GM19395 (cell line): ENCODE measurements around the gene INS.

Experiments used
- ATAC-seq: cut with Tn5 transposase; IDR thresholded peaks from one replicate; pipeline ENCODE4 v1.9.1; 2021; ENCODE audit warnings: mild to moderate bottlenecking, moderate library complexity; ENCODE audit not compliant: unreplicated experiment

The INS gene

DNA sequence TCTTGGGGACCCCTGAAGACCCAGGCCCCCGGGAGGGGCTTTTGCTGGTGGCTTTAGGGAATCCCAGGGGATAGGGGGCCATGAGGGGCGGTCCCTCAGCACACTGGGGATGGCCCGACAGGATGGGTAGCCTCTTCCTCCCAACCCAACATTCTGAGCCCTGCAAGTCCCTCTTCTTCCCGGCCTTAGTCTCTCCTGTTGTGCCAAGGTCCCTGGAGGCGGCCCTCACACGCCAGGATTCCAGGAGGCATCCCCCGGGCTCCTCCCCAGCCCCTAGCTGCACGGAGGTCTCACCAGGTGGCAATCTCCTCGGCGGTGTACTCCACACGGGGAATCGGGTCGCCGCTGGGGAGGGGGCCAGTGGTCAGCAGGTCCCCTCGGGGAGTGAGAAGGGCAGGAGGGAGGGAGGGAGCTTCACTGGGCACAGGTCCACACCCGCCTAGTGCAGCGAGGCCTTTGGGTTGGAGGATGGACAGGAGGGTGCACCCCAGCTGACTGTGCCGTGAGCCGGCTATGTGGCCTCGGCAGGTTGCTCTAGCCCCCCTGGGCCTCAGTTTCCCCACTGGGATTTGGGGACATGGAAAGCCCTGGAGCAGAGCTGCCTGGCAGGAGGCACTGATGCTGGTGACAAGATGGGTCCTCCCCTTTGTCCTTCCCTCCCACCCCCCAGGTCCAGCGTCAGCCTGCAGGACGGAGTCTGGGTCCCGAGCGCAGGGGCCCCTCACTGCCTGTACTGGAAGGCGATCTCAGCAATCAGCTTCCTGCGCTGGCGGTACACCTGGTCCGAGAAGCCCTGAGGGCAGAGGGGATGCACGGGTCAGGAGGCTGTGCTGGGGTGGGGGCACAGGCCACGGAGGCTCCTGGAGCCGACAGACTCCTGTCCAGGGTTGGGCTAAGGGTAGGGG lies 6.4 kb upstream of the INS start:
- no peak for ATAC-seq

DNA sequence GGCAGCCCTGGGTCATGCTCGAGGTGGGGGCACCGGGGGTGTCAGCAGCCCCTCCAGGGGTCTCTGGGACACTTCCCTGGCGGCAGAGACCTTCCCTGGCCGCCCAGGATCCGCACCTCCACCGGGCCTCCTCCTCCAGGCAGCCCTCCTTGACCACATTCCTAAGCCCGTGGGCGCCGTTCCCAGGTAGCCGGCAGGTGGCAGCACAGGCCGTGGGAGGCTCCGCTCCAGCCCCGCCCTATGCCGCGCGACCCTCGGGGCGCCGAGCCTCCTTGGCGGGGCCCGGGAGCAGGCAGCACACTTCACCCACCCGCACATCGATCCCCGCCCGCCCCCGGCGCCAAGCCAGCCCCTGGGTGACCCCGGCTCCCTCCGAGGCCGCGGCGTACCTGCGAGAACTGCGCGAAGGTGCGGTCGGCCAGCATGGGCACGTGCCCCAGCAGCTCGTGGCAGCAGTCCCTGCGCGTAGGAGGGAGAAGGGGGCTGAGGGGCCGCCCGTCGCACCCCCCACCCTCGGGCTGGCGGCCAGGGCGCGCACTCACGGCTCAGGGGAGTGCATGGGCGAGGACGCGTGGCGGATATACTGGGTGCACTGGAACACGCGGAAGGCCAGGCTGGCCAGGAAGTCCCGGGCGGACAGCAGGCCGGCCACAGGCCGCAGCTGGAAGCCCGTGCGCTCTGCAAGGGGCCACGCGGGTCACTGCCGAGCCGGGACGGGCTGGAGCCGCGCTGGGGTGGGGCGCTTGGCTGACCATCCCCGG lies 5.3 kb upstream of the INS start:
- ATAC-seq = no peak

DNA sequence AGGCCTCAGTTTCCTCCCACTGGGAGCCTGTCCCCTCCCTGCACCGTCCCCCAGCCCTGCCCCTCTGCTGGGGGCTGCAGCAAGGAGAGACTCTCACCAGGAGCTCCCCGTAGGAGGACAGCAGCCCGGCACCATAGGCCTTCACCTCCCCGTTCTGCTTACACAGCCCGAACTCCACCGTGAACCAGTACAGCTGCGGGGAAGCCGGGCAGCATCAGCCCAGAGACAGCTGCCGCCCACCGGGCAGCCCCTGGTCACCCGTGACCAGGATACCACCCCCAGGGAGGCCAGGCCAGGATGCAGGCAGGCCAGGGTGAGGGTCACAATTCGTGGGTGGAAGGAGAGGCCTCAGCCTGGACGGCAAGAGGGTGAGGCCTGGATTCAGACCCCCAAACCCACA lies 4.6 kb upstream of the INS start:
- no peak for ATAC-seq

DNA sequence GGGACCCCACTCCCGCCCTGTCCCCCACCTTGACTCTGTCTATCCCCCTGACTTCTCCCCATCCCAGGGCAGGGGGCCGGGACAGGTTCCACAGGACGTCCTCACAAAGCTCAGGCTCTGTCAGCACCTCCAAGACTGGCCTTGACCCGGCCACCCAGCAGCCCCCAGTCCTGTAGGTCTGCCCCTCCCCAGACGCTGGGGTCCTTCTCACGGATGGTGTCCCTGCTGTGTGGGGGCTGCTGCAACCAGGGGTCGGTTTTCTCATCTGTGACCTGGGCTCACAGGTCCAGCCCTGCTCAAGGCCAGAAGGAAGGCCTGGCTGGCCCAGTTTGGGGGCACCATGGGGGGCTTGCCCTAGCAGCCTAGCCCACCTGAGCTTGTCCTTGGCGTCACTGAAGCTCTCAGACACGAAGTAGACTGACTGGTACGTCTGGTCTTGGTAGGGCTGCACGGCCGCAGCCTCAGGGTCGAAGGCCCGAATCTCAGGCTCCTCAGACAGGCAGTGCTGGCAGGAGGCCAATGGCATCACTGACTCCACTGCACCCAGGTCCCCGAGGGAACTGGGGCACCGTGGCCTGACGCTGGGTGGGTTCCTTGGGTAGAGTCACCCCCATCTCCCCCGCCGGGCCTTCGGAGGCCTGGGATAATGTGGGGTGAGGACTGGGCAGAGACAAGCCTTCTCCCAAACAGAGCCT lies 4.0 kb upstream of the INS start:
- ATAC-seq = no peak

DNA sequence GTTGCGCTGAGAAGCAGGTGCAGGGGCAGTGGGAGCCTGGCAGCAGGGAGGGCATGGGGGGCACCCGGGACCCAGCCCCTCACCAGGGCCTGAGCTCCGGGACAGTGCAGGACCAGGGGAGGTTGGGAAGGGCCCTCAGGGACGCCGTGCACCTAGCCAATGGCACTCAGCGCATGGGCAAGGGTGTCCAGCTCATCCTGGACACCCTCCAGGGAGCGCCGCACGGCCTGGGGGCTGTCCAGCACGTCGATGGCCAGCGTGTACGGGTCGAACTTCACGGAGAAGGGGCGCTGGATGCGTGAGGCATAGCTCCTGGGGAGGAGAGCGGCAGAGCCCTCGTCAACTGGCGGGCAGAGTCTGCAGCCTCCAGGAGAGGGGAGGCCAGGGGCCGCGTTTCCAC lies 3.1 kb upstream of the INS start:
- ATAC-seq = no peak

DNA sequence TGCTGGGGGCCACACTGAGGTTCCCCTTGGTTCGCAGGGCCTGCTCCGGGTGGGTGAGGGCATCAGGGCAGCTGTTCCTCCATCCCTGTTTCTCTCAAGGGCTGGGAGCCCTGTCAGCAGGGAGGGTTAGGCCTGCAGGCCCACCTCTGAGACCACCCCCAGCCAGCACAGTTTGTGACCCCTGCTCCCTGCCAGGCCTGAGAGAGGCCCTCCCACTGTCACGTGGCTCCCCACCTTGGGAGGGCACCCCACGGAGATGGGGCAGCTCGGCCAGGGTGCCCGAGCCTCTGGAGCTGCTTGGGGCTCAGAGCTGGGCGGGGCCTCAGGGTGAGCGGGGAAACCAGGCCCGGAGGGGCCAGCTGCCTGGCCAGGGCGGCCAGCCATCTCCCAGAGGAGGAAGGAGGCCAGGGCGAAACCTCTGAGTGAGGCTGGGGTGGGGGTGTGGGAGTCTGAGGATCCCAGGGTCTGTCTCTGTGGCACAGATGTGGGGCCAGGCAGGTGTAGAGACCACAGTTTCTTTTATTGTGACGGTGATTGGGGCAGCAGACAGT lies 2.5 kb upstream of the INS start:
- ATAC-seq = no peak

DNA sequence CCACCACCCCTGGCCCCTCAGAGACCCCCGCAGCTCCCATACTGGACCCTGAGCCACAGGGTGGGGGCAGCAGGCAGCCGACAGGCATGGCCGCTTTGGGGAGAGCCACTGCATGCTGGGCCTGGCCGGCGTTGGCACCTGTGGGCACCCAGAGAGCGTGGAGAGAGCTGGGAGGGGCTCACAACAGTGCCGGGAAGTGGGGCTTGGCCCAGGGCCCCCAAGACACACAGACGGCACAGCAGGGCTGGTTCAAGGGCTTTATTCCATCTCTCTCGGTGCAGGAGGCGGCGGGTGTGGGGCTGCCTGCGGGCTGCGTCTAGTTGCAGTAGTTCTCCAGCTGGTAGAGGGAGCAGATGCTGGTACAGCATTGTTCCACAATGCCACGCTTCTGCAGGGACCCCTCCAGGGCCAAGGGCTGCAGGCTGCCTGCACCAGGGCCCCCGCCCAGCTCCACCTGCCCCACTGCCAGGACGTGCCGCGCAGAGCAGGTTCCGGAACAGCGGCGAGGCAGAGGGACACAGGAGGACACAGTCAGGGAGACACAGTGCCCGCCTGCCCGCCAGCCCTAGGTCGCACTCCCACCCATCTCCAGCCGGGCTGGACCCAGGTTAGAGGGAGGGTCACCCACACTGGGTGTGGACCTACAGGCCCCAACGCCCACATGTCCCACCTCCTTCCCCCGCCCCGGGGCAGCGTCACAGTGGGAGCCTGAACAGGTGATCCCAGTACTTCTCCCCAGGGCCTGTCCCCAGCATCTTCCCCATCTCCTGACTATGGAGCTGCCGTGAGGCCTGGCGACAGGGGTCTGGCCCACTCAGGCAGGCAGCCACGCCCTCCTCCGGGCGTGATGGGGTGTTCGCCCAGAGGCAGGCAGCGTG lies 1.2 kb downstream of the INS start:
- no peak for ATAC-seq

DNA sequence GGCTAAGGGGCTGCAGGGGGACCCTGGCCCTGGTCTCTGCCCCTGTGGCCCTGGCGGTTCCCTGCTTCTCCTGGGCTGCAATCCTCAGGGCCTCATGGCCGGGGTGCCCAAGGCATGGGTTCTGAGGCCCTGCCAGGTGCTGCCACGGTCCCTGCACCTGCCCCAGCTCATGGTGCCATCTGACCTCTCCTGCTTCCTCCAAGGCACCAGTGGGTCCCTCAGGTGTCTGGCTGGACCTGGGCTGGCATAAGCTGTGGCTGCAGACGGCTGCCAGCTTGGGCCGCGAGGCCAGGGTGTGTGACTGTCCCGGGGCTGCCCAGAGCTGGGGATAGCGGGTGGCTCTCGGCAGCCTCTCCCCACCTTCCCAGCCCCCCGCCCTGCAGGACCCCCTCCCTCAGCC lies 2.0 kb downstream of the INS start:
- no peak for ATAC-seq

DNA sequence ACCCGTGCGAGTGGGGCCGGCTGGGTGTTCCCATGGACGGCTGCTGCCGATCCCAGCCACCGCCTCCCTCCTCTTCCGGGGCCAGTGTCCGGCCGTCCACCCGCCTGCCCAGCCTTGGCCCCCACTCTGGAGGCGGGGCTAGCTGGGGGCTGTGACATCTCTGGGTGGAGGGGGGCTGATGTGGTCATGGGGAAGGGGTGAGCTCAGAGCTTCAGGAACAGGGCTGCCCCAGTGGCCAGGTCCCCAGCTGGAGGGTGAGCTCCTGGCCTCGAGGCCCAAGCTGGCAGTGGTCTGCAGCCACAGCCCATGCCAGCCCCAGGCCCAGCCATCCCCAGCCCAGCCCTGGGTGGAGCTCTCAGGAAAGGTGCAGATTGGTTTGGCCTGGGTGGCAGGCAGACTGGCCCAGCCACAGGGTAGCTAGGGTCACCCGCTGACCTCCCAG lies 2.7 kb downstream of the INS start:
- ATAC-seq = no peak

DNA sequence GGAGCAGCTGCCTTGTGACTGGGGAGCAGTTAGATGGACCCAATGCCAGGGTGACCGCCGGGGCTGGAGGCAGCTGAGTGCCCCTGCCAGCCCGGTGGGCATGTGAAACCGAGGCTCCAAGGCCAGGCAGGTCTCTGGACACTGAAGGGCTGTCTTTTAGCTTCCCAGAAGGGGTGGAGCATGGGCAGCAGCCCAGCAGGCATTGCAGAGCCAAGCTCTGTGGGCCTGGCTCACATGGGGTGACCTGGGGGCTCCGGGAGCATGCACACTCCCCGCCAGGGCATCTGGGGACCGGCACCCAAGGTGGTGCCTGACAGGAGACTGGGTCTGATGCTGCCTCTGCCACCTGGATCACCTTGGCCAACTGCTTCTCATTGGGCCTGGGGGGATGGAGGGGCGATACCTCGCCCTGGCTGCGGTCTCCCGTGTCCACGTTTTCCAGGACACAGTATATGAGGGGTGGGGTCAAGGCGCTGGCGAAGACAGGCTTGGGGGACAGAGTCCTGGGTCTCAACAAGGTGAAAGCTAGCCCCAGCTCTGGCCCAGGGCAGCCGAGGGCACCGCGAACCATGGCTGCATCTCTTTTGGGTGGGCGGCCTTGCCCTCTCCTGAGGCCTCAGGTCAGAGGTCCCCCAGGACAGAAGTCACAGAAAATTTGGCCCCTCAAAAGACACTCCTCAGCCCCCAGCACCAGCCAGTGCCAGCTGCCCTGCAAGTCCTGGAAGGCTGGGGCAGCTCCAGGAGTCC lies 3.5 kb downstream of the INS start:
- ATAC-seq = no peak

DNA sequence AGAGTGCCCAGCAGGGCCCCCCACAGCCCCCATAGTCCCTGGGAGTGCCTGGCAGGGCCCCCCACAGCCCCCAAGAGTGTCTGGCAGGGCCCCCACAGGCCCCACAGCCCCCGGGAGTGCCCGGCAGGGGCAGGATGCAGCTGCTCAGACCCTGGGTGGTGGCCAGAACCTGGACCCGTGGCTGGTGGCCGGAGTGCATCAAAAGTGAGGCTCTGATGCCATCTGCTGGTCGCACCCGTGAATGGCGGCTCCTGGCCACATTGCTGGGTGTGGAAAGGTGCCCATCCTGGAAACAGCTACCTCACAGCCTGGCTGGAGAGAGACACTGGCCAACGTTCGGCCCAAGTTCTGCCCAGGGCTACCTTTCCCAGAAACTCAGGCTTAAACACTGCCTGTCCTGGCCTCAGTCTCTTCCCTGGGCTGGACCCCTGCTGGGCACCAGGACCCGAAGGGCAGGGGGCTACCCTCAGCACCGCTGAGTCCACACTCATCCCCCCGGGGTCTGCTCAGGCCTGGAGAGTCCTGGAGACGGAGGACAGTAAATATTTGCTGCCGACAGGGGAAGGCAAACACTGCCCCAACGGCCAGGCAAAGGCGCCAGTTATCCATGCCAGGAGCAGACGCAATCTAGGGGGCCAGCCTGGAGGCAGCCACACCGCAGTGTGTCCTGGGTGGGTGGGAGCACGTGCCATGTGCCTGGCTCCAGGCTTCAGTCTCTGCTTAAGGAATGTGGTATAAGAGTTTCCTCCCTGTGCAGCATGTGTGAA lies 4.4 kb downstream of the INS start:
- ATAC-seq = no peak

DNA sequence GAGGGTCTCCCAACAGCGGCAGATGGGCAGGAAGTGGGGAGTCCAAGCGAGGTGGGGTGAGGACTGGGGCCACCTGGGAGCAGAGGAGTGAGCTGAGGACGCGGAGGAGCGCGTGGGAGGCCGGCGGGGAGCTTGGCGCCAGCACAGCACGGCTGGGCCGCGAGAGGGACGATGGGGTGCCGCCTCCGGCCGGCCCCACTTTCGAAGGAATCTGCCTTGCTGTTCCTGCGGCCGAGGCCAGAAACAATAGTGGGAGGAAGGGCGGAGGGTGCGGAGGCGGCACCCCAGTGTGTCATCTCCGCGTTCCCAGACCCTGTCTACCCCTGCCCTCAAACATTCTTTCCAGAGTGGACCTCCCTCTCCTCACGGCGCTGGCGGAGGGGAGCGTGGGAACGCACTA lies 5.5 kb downstream of the INS start:
- ATAC-seq = no peak

DNA sequence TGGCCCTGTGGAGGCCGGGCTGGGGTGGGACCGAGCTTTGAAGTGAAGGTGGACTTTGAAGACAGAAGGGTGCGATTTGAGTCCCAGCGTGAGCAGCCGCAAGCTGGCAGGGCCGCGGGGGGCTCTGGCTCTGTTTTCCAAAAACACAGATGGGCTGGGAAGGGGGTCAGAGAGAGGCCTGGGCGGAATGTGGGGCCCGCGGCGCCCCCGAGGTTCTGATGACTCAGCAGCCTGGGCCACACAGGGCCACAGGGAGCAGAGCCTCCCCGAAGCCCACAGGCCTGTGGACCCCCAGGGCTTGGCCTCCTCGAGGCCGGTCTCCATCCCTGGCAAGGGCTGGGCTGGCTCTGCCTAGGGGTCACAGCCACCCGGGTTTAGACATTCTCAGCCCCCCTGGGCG lies 6.1 kb downstream of the INS start:
- no peak for ATAC-seq

DNA sequence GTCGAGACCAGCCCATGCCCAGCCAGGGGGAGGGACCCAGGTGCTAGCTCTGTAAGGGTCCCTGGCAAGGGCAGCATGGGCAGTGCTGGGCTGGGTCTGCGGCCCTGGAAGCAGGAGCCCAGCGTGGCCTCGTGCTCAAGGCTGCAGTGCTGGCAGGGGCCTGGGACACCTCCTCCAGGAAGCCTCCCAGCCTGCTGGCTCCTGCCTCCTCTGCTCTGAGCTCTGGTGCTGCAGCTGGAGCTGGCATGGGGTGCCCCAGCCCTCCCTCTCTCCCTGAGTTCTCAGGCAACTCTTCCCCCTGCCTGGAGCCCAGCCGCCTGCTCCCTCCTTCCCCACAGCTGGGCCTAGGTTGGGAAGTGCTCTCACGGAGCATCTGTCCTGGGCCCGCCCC lies 6.8 kb downstream of the INS start:
- no peak for ATAC-seq

DNA sequence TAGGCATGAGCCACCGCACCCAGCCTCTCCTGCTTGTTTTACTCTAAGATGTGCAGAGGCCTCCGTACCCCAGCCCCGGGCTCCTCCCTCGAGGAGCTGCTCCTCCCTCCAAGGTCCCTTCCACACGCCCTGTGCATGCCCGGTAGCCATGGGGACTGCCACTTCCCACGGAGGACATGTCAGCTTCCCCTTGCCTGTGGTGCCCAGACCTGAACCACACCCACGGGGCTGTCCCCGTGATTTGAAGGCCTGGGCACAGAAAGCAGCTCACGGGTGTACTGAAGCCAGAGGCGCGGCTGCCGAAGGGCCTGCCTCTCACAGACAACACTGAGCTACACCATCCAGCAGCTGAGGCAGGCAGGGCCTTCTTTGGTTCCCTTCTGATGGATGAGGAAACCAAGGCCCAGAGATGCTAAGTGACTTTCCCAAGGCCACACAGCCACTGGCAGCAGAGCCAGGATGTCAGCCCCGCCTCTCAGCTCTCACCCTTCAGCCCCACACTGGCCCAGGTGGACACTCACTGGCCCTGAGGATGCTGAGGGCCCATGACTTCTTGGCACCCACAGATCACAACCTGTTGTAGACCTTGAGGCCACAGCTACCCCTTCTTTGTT lies 7.3 kb downstream of the INS start:
- no peak for ATAC-seq

DNA sequence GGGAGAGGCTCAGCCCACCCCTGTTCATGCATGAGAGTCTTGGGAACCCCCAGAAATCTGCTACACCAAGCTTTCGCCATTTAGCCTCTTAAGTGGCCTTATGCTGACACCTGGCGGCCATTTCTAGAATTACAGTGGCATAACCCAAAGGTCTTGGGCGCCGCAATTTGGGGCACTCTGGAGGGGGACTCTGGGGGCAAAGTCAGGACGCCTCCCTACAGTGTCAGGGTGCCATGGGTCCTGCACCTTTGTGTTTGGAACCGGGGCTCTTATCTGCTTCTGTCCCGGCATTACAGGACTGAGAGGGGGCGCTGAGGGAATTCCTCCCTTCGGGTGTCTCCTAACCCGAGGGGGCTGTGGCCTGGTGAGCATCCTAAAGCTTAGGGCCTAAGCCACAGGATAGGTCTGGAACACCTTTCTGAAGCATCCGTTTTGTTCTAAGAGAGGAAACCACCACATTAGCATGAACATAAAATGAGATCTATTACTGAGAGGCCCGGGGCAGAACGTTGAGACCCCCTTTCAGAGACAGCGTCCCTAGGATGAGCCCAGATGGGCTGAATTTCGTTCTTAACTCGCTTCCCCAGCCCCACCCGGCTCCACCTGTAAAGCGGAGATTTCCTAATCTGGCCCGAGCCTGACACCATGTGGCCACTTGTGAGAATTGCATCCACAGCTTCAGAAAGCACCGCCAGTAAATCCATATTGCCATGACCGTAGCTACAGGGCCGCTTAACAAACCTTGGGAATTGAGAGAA lies 9.3 kb downstream of the INS start:
- no peak for ATAC-seq

DNA sequence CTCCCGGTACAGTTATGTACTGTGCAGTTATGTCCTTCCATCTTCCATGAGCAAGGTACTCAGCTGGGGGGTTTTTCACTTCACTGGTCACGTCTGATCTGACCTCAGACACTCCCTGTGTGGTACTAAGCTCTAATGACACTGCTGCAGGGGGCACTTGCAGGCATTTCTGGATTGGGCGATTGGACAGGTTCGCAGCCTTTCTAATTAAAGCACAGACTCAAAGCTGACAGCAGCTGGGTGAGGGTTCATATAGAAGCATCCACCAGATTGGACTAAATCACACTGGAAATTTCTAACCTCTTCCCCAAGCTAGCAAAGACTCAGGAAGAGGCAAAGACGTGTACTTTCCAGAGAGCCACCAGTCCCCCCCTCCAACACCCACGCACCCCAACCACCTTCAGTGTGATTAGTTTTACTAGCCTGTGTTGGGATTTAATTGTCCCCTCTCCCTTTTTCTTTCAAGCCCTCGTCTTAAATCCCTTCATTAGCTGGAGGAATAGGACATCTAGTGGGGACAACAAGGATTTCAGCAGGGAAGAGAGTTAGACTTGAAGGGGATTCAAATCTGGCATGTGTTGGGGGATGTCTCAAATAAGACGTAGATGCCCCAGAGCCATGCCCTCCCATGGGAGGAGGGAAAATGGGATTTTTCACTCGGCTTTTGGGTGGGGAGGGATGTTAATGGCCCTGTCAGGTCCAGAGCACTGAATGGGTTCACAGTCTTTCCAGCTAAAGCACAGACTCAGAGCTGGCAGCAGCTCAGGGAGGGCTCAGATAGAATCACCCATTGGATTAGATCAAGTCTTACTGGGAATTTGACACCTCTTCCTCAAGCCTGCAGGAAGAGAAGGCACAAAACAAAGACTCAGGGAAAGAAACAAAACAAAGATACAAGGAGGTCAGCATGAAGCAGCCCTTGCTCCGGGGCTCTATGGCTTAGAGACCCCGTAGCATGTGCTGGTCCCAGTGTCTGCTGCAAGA lies 10.9 kb downstream of the INS start:
- ATAC-seq = no peak
